Activated CD8-positive, alpha-beta T cell treated with anti-CD3 and anti-CD28 coated beads, Interleukin-2, amount 10 ng/mL, durations not matched to agents 7 days and 5 days (primary cell): ENCODE measurements around the gene QRICH2. TPM values are rescaled to one million over a fixed set of nuclear protein-coding genes. Genes with fewer than 3 reads are reported as not detected.
"Not testable (repeated sequence)": the region's sequence is repeated elsewhere in the genome, so short reads cannot be mapped to it uniquely, and the experiment has no call there.

ENCODE experiments used
- ATAC-seq: fragments of 150-1000 bp; cut with Tn5 transposase; one replicate; pipeline ENCODE4 v1.10.0; 2021; ENCODE audit warnings: moderate library complexity
- CTCF ChIA-PET: fragments of 350-600 bp; sonication (Branson Sonifier 250); formaldehyde crosslinking; loops from one replicate; lab custom pipeline; 2021; ENCODE audit warnings: antibody characterized with exemption; lab: Charles Lee
- POLR2A ChIA-PET: fragments of 350-600 bp; sonication (Branson Sonifier 250); formaldehyde crosslinking; loops from one replicate; lab custom pipeline; 2021; ENCODE audit warnings: antibody characterized with exemption; lab: Charles Lee
- DNase-seq: peaks from one replicate; pipeline ENCODE4 v3.0.0-alpha.2; 2020
- H3K27ac Mint-ChIP-seq: one replicate; pipeline ENCODE4 v1.8.0; 2021; ENCODE audit warnings: mild to moderate bottlenecking, mixed read lengths
- H3K27me3 Mint-ChIP-seq: one replicate; pipeline ENCODE4 v1.8.0; 2021; ENCODE audit warnings: low read depth, mixed read lengths
- H3K36me3 Mint-ChIP-seq: one replicate; pipeline ENCODE4 v1.8.0; 2021; ENCODE audit warnings: low read depth, mixed read lengths
- H3K4me1 Mint-ChIP-seq: one replicate; pipeline ENCODE4 v1.8.0; 2021; ENCODE audit warnings: low read depth, mixed read lengths
- H3K4me3 Mint-ChIP-seq: one replicate; pipeline ENCODE4 v1.8.0; 2021; ENCODE audit warnings: mild to moderate bottlenecking, mixed read lengths
- H3K9me3 Mint-ChIP-seq: one replicate; pipeline ENCODE4 v1.8.0; 2022; ENCODE audit warnings: mixed read lengths; ENCODE audit not compliant: insufficient read depth
- total RNA-seq, 2 experiments: library from RNA; stranded (reverse); gene quantifications; one replicate each; pipeline ENCODE4 v1.2.3, GENCODE V29; 2021

Gene QRICH2
- total RNA-seq, 2 experiments from 2014 or later, result 3.7 to 4.8 TPM

DNA sequence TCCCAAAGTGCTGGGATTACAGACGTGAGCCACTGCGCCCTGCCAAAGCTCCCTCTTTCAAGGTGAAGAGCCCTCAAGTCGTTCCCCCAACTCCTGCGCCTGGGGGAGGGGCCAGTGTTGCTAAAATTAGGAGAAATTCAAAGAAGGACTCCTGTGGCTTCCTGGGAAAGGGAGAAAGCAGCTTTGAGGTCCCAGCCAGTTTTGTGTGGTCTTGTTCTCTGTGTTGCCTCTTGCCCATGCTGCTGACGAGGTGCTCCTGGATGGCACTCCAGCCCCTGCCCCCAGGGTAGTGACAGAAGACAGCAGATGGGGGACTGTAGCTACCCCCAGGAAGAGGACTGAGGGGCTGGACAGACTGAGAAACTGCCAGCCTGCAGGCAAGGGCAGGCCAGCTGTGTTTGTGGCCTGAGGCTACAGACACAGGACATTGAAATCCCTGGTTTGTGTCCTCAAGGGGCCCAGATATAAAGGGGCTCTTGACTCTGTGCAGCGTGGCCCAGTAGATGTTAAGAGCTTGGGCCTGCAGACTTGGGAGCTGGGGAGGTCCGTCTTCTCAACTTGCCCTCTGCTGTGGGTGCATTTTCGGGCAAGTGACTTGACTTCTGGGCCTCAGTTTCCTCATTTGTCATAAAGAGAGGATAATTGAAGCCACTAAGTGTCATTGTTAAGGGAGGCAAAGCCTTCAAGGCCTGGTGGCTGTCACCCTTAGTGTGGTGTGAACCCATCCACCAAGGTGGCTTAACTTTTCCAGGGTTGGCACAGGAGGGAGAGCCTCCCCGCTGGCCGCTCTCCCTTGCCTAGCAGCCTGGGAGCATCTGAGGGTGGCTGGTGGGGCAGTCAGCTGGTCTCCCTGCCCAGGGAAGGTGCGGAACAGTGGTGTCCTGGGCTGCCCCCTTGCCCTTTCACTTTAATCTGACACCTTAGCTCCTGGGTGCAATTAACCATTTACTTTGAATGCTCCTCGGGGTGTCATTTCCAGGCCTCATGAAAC, 38.8 kb downstream of the QRICH2 start:
- DNase-seq, result peak; percentile 49
- ATAC-seq, result no peak
- no peaks in the 10 kb centered on the region for H3K27me3 Mint-ChIP-seq
- peak overlapping the region; percentile 99 for H3K27ac Mint-ChIP-seq
- peaks cover 57% of the 10 kb centered on the region for H3K36me3 Mint-ChIP-seq
- CTCF ChIA-PET, result interaction anchor here (0.8 to 10.9 kb wide), 9 partner anchors 10 to 148 kb away, joined by 3 to 112 read pairs (median 8); no protein-coding TSS in a partner anchor
- no peaks in the 10 kb centered on the region for H3K9me3 Mint-ChIP-seq
- H3K4me1 Mint-ChIP-seq, result peaks cover 55% of the 10 kb centered on the region
- POLR2A ChIA-PET, result interaction anchor here (0.6 to 16.8 kb wide), 25 partner anchors 10 to 493 kb away, joined by 3 to 807 read pairs (median 5); partner anchors contain the start of genes EXOC7, FOXJ1, PRPSAP1 and RNF157
- peak overlapping the region; percentile 95 for H3K4me3 Mint-ChIP-seq

DNA sequence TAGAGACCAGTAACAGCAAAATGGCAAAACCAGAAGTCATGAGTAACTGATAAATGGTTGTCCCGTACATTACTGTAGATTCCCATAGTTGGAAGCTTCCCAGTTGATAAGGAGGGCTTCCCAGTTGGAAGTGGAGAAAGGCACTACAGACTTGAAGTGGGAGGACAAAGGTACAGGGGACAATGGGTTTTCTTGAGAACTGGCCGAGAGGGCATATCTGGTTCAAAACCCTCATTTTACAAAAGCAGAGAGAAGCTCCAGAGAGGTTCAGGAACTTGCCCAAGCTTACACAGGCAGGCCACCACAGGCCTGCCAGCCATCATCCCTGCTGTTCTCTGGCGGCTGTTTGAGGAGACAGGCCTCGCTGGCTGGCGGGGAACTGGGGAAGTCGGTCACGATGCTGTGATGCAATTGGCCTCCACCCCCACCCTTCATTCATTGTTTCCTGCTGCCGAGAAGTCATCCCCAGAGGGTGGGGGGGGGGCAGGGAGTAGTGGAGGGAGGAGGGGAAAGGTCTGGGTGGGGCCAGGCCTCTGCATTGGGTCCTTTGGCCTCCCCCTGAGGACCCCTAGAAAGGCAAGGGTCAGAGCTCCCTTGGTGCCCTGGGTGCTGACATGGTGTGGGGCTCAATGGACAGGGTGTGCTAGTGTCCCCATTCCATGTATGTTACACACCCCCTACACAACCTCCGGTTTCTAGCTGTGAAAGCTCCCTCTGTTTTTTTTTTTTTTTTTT, 39.9 kb downstream of the QRICH2 start:
- Mint-ChIP-seq H3K4me1 (peaks cover 55% of the 10 kb centered on the region), H3K36me3 (peaks cover 55% of the 10 kb centered on the region), H3K4me3 (peak overlapping the region; percentile 95), H3K27me3 (no peaks in the 10 kb centered on the region), H3K27ac (peak overlapping the region; percentile 99), H3K9me3 (no peaks in the 10 kb centered on the region)
- peak; percentile 5 for ATAC-seq
- CTCF ChIA-PET, result interaction anchor here (1.0 to 10.9 kb wide), 8 partner anchors 11 to 148 kb away, joined by 3 to 112 read pairs (median 8); no protein-coding TSS in a partner anchor
- DNase-seq, result peak; percentile 89
- POLR2A ChIA-PET, result interaction anchor here (0.6 to 16.8 kb wide), 21 partner anchors 9 to 492 kb away, joined by 3 to 807 read pairs (median 5); partner anchors contain the start of genes EXOC7, FOXJ1, PRPSAP1 and RNF157

DNA sequence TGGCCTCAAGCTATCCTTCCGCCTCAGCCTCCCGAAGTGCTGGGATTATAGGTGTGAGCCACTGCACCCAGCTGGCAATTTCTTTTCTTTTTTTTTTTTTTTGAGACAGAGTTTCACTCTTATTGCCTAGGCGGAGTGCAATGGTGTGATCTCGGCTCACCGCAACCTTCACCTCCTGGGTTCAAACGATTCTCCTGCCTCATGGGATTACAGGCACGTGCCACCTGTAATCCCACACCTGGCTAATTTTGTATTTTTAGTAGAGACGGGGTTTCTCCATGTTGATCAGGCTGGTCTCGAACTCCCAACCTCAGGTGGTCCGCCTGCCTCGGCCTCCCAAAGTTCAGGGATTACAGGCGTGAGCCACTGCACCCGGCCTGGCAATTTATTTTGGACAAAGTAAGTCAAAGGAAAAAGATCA, 40.5 kb downstream of the QRICH2 start:
- not testable (repeated sequence) for H3K27me3 Mint-ChIP-seq, H3K9me3 Mint-ChIP-seq, ATAC-seq
- H3K27ac Mint-ChIP-seq, result peak overlapping the region; percentile 99
- peaks cover 55% of the 10 kb centered on the region for H3K4me1 Mint-ChIP-seq
- CTCF ChIA-PET, result interaction anchor here (1.0 to 10.9 kb wide), 8 partner anchors 11 to 148 kb away, joined by 3 to 112 read pairs (median 8); no protein-coding TSS in a partner anchor
- H3K4me3 Mint-ChIP-seq, result peak overlapping the region; percentile 95
- H3K36me3 Mint-ChIP-seq, result peaks cover 55% of the 10 kb centered on the region
- peak; percentile 44 for DNase-seq
- POLR2A ChIA-PET, result interaction anchor here (1.3 to 16.8 kb wide), 16 partner anchors 8 to 484 kb away, joined by 3 to 807 read pairs (median 8); partner anchors contain the start of genes EXOC7, FOXJ1, PRPSAP1 and RNF157

DNA sequence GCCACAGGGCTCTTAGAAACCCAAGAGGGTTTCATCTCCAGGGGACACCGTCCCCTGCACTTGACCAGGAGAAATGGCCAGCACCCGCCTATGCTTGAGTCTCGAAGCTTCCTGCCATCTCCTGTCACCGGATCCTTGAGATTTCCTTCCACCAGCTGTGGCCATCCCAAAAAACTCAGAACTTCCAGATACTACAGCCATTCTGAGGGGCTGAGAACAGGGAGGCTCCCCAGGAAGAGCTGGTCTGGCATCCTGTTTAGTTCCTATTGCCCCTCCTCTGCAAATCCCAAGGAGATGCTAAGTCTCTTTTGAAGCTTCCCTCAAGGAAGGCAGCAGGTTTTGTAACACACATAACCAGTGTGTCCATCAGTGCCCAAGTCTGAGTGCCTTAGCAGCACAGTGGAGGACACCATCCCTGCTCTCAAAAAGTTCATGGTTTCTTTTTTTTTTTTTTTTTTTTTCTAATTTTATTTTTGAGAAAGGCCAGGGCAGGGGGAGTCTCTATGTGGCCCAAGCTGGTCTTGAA, 41.0 kb downstream of the QRICH2 start:
- ChIA-PET POLR2A (interaction anchor here (0.8 to 16.8 kb wide), 14 partner anchors 8 to 164 kb away, joined by 3 to 807 read pairs (median 9); partner anchors contain the start of genes EXOC7, FOXJ1 and RNF157), CTCF (interaction anchor here (1.0 to 10.9 kb wide), 8 partner anchors 10 to 253 kb away, joined by 3 to 112 read pairs (median 8); no protein-coding TSS in a partner anchor)
- Mint-ChIP-seq H3K4me1 (peaks cover 56% of the 10 kb centered on the region), H3K9me3 (no peaks in the 10 kb centered on the region), H3K36me3 (peaks cover 55% of the 10 kb centered on the region), H3K4me3 (peak overlapping the region; percentile 95), H3K27ac (peak overlapping the region; percentile 99), H3K27me3 (no peaks in the 10 kb centered on the region)
- ATAC-seq, result no peak
- DNase-seq, result no peak

DNA sequence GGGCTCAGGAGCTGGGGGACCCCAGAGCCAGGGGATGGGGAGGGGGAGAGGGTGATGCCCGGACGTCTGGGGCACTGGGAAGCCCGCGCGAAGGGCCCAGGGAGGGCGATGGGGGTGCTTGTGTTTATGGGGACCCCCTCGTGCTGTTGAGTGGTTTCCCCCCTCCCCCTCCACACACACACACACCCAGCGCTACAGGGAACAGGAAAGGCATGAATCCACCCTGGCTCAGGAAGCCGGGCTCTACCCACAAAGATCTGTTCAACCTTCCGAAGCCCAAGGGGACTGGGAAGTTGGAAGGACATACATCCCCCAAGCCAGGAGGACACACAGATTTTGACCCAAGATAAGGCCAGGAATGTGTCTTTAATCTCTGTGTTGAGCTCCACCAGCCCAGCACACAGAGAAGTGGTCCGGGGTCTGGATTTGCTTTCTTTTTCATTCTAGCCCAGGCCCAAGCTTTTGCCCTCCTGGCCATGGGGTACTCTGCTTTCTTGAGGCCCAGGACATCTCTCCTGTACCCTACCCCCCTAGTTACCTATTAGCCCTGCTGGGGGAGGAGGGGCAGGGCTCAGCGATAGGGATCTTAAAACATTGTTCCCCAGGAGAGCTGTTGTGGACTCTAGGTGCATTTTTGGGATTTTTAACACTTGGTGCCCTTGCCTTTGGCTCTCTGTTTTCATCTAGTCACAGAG, 41.7 kb downstream of the QRICH2 start:
- POLR2A ChIA-PET, result interaction anchor here (0.5 to 16.8 kb wide), 15 partner anchors 8 to 163 kb away, joined by 3 to 807 read pairs (median 8); partner anchors contain the start of genes EXOC7, FOXJ1 and RNF157
- Mint-ChIP-seq H3K36me3 (peaks cover 52% of the 10 kb centered on the region), H3K27ac (peak overlapping the region; percentile 99), H3K27me3 (no peaks in the 10 kb centered on the region), H3K4me3 (peak overlapping the region; percentile 95), H3K4me1 (peaks cover 61% of the 10 kb centered on the region), H3K9me3 (no peaks in the 10 kb centered on the region)
- CTCF ChIA-PET, result interaction anchor here (1.0 to 10.9 kb wide), 7 partner anchors 9 to 252 kb away, joined by 3 to 112 read pairs (median 8); no protein-coding TSS in a partner anchor
- DNase-seq (peak; percentile 61), ATAC-seq (no peak)

DNA sequence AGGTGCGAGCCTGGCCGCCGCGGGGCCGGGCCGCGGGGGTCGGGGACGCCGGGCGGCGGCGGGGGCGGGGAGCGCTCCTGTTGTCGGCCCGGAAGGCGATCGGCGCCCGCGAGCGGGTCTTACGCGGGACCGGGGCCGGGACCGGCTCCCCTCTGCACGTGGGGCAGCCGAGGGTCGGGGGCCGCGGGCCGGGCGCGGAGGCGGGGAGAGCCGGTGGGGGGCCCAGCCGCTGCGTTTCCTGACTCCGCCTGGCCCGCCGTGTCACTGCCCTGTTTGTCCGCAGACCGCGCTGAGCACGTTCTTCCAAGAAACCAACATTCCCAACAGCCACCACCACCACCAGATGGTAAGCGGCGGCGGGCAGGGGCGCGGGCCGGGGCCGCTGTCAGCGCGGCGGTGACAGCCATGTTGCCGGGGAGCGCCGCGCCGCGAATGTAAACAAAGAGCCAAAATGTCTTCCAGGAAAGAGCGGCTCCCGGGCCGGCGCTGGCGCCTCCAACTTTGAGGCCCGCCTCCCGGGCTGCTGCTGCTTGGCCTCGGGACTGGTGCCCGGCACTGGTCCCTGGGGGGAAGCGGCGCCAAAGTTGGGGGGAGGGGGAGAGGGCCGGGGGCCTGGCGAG, 42.3 kb downstream of the QRICH2 start:
- peak overlapping the region; percentile 95 for H3K4me3 Mint-ChIP-seq
- peaks cover 47% of the 10 kb centered on the region for H3K36me3 Mint-ChIP-seq
- ChIA-PET CTCF (interaction anchor here (1.3 to 10.9 kb wide), 12 partner anchors 9 to 251 kb away, joined by 3 to 112 read pairs (median 10); partner anchors contain the start of gene RNF157), POLR2A (interaction anchor here (0.5 to 16.8 kb wide), 22 partner anchors 9 to 181 kb away, joined by 3 to 807 read pairs (median 8); partner anchors contain the start of genes EXOC7, FOXJ1 and RNF157)
- ATAC-seq (no peak), DNase-seq (peak; percentile 75)
- H3K27ac Mint-ChIP-seq, result peak overlapping the region; percentile 99
- H3K27me3 Mint-ChIP-seq, result no peaks in the 10 kb centered on the region
- H3K4me1 Mint-ChIP-seq, result peaks cover 59% of the 10 kb centered on the region
- H3K9me3 Mint-ChIP-seq, result no peaks in the 10 kb centered on the region

DNA sequence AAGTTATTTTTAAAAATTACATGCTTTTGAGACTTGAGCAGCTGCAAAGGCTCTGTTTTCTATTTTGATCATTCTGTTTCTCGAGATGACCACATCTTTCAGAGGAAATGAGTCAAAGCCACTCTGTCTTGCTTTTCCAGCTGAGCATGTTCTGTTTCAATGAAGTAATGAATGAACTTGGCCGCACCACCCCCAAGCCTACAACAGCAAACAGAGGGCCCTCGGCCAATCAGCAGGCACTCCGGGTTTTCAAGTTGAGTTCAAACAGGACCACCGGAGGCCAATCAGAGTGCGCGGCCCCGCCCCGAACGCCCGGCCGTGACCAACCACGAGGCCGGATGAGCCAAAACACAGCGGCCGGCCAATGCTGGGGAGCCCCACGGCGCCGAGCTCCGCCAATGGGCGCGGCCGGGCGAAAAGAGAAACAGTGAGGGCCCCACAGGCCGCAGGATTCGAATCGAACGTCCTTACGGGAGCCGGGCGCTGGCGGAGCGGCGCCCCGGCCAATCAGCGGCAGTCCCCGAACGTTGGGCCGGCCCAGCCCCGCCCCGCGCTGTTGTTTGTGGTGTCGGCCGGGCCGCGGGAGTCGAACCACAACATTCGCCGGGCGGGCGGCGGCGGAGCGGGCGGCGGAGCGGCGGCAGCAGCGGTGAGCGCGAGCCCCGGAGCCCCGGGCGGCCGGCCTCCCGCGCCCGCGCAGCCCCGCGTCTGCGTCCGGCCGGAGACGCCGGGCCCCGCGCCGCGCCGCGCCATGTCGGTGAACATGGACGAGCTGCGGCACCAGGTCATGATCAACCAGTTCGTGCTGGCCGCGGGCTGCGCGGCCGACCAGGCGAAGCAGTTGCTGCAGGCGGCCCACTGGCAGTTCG, 43.1 kb downstream of the QRICH2 start, which contains the start of gene UBALD2:
Gene UBALD2 (plus strand): TSS at position 594 of the 869 bp plus-strand sequence. CDS start 158 bp downstream, at position 752.
- peak; percentile 100 for DNase-seq
- ChIA-PET POLR2A (interaction anchor here (0.5 to 16.8 kb wide), 20 partner anchors 8 to 251 kb away, joined by 3 to 807 read pairs (median 4); partner anchors contain the start of genes EXOC7, FOXJ1 and RNF157), CTCF (interaction anchor here (0.6 to 4.5 kb wide), 15 partner anchors 7 to 144 kb away, joined by 3 to 50 read pairs (median 10); partner anchors contain the start of gene RNF157)
- H3K27ac Mint-ChIP-seq, result peak within 1 kb of the TSS; percentile 99
- peak; percentile 84 for ATAC-seq
- H3K27me3 Mint-ChIP-seq, result no peaks in the 10 kb centered on the region
- peak within 1 kb of the TSS; percentile 95 for H3K4me3 Mint-ChIP-seq
- H3K9me3 Mint-ChIP-seq, result no peaks in the 10 kb centered on the region
- H3K4me1 Mint-ChIP-seq, result peaks cover 58% of the 10 kb centered on the region
- peaks cover 44% of the 10 kb centered on the region for H3K36me3 Mint-ChIP-seq

DNA sequence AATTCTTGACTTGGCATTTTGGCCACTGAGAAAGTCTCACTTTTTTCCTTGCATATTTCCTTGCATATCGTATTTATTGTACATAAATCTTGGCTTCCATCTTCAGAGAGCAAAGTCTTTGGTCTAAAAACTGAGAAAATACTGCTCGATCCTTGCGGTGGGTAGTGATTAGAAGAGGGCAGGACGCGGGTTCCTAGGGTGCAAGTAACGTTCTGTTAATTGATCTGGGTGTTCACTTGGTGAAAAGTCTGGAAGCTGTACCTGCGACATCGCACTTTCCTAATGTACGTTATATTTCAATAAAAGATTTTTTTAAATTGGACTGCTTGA, 43.7 kb downstream of the QRICH2 start:
- ChIA-PET CTCF (interaction anchor here (0.6 to 4.5 kb wide), 16 partner anchors 8 to 143 kb away, joined by 3 to 50 read pairs (median 10); partner anchors contain the start of gene RNF157), POLR2A (interaction anchor here (0.6 to 16.8 kb wide), 18 partner anchors 9 to 250 kb away, joined by 3 to 807 read pairs (median 4); partner anchors contain the start of genes EXOC7, FOXJ1 and RNF157)
- Mint-ChIP-seq H3K4me3 (peak overlapping the region; percentile 63), H3K9me3 (no peaks in the 10 kb centered on the region), H3K4me1 (peaks cover 52% of the 10 kb centered on the region), H3K36me3 (peaks cover 41% of the 10 kb centered on the region), H3K27ac (peak overlapping the region; percentile 94), H3K27me3 (no peaks in the 10 kb centered on the region)
- DNase-seq, result peak; percentile 59
- peak; percentile 1 for ATAC-seq

DNA sequence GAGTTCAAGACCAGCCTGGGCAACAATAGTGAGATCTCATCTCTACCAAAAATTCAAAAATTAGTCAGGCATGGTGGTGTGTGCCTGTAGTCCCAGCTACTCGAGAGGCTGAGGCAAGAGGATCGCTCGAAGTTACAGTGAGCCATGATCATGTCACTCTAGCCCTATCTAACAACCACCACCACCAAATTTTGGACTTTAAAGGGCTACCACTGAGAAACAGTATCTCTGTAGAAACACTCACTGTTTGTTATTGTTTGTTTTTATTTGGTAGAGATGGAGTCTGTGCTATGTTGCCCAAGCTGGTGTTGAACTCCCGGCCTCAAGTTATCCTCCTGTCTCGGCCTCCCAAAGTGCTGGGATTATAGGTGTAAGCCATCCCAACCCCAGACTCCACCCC, 44.2 kb downstream of the QRICH2 start:
- no peak for DNase-seq
- H3K36me3 Mint-ChIP-seq, result peaks cover 39% of the 10 kb centered on the region
- ChIA-PET POLR2A (interaction anchor here (1.3 to 16.8 kb wide), 8 partner anchors 10 to 138 kb away, joined by 4 to 807 read pairs (median 40); partner anchors contain the start of genes FOXJ1 and RNF157), CTCF (interaction anchor here (1.2 to 4.5 kb wide), 15 partner anchors 8 to 143 kb away, joined by 3 to 50 read pairs (median 10); partner anchors contain the start of gene RNF157)
- H3K27ac Mint-ChIP-seq, result peak overlapping the region; percentile 94
- no peaks in the 10 kb centered on the region for H3K27me3 Mint-ChIP-seq
- H3K9me3 Mint-ChIP-seq, result no peaks in the 10 kb centered on the region
- H3K4me3 Mint-ChIP-seq, result peak overlapping the region; percentile 63
- ATAC-seq, result no peak
- peaks cover 47% of the 10 kb centered on the region for H3K4me1 Mint-ChIP-seq
